Erythroblast (primary cell): Measurements from ENCODE around the gene SORL1.
"Not testable (repeated sequence)": the region's sequence is repeated elsewhere in the genome, so short reads cannot be mapped to it uniquely, and the experiment has no call there.

Source experiments
- DNase-seq, 2 experiments: peaks; one replicate each; lab custom pipeline; 2025; lab: John Stamatoyannopoulos, UW
- GATA1 ChIP-seq: IDR thresholded peaks from 2 replicates; pipeline ENCODE4 v1.6.1; 2011; ENCODE audit warnings: low read depth, mild to moderate bottlenecking, control low read depth, low read length, moderate library complexity
- POLR2A ChIP-seq: IDR thresholded peaks from 2 replicates; pipeline ENCODE4 v1.6.1; 2011; ENCODE audit warnings: mild to moderate bottlenecking, low read length

SORL1 gene

GRCh38 chr11:121483805-121484480 is 31.8 kb downstream of the SORL1 start:
- DNase-seq, result no peak
- no peak for TF ChIP-seq GATA1
- TF ChIP-seq POLR2A, result no peak

- DNase-seq, result no peak
- no peak for TF ChIP-seq GATA1
- no peak for TF ChIP-seq POLR2A
These were observed 33.1 kb downstream of the SORL1 start for GRCh38 chr11:121485216-121485615.

GRCh38 chr11:121486054-121486453 is 33.9 kb downstream of the SORL1 start:
- TF ChIP-seq POLR2A, result no peak
- no peak for TF ChIP-seq GATA1
- DNase-seq, result no peak

GRCh38 chr11:121487191-121487590 is 35.1 kb downstream of the SORL1 start:
- TF ChIP-seq POLR2A (no peak), GATA1 (no peak)
- DNase-seq, result no peak

GRCh38 chr11:121488170-121488569 is 36.1 kb downstream of the SORL1 start:
- TF ChIP-seq GATA1 (no peak), POLR2A (no peak)
- no peak for DNase-seq

GRCh38 chr11:121488641-121489040 is 36.5 kb downstream of the SORL1 start:
- TF ChIP-seq POLR2A, result no peak
- no peak for TF ChIP-seq GATA1
- DNase-seq, result no peak

- TF ChIP-seq GATA1 (no peak), POLR2A (no peak)
- no peak for DNase-seq
These were observed 37.7 kb downstream of the SORL1 start for GRCh38 chr11:121489823-121490222.

GRCh38 chr11:121494355-121495099 is 42.4 kb downstream of the SORL1 start:
- TF ChIP-seq GATA1 (no peak), POLR2A (no peak)
- no peak for DNase-seq

- no peak for TF ChIP-seq GATA1
- TF ChIP-seq POLR2A, result no peak
- no peak for DNase-seq
These were observed 45.3 kb downstream of the SORL1 start for GRCh38 chr11:121497176-121497998.

- no peak for DNase-seq
- TF ChIP-seq GATA1 (no peak), POLR2A (no peak)
These were observed 47.3 kb downstream of the SORL1 start for GRCh38 chr11:121499405-121499804.

- no peak for TF ChIP-seq GATA1
- no peak for TF ChIP-seq POLR2A
- no peak for DNase-seq
These were observed 48.2 kb downstream of the SORL1 start for GRCh38 chr11:121500275-121500674.

- DNase-seq, result no peak
- TF ChIP-seq POLR2A, result no peak
- TF ChIP-seq GATA1, result no peak
These were observed 48.6 kb downstream of the SORL1 start for GRCh38 chr11:121500717-121501116.

GRCh38 chr11:121503051-121503450 is 50.9 kb downstream of the SORL1 start:
- TF ChIP-seq POLR2A, result no peak
- TF ChIP-seq GATA1, result no peak
- no peak for DNase-seq

GRCh38 chr11:121506237-121506636 is 54.1 kb downstream of the SORL1 start:
- not testable (repeated sequence) for DNase-seq

- TF ChIP-seq POLR2A (no peak), GATA1 (no peak)
- no peak for DNase-seq
These were observed 56.3 kb downstream of the SORL1 start for GRCh38 chr11:121508449-121508848.
